Esophagus (tissue), 2 donors: ENCODE data around the gene TSPAN31. TPM values are rescaled to one million over a fixed set of nuclear protein-coding genes. Genes with fewer than 3 reads are reported as not detected.

Experiments
- H3K27ac ChIP-seq, 2 donors: one replicate each; pipeline ENCODE4 v1.5.1; 2013; ENCODE audit warnings: low read depth in 2 of 2, mild to moderate bottlenecking in 2 of 2, inconsistent platforms in 1 of 2, low read length in 1 of 2, moderate library complexity in 1 of 2
- H3K27me3 ChIP-seq, 2 donors: one replicate each; pipeline ENCODE4 v1.6.1; 2013; ENCODE audit warnings: low read length in 2 of 2, control low read depth in 1 of 2, mild to moderate bottlenecking in 1 of 2; ENCODE audit not compliant: insufficient read depth in 2 of 2, control insufficient read depth in 1 of 2
- H3K36me3 ChIP-seq, 2 donors: one replicate each; pipeline ENCODE4 v1.6.1; 2013; ENCODE audit warnings: low read length in 1 of 2; ENCODE audit not compliant: control insufficient read depth in 2 of 2, insufficient read depth in 2 of 2
- H3K4me1 ChIP-seq, 2 donors: one replicate each; pipeline ENCODE4 v1.6.1; 2013; ENCODE audit warnings: low read length in 1 of 2; ENCODE audit not compliant: control insufficient read depth in 2 of 2, insufficient read depth in 2 of 2
- H3K4me3 ChIP-seq, 2 donors: one replicate each; pipeline ENCODE4 v1.5.1; 2013; ENCODE audit warnings: low read length in 2 of 2, mild to moderate bottlenecking in 2 of 2, low read depth in 1 of 2, moderate library complexity in 1 of 2
- H3K9me3 ChIP-seq, 2 donors: one replicate each; pipeline ENCODE4 v1.6.1; 2013; ENCODE audit warnings: mild to moderate bottlenecking in 2 of 2, low read depth in 1 of 2, low read length in 1 of 2, moderate library complexity in 1 of 2; ENCODE audit not compliant: control insufficient read depth in 2 of 2, insufficient read depth in 1 of 2
- WGBS, 2 donors: extraction: QIAGEN DNeasy Blood & Tissue Kit; methylation state at CpG; one replicate each; pipeline ENCODE4 v1.1.7; 2013; 5-methylcytosine and 5-hydroxymethylcytosine counted together
- polyA plus RNA-seq, 2 donors: library from polyadenylated mRNA; stranded (reverse); fragments of 200-250 nt; gene quantifications; one replicate each; pipeline ENCODE4 v1.2.3, GENCODE V29; 2013
- donor health status: healthy with polysubstance abuse.
- donor health status: Bipolar disorder and iron deficiency.

The TSPAN31 gene
- polyA plus RNA-seq, 2 donors = 16.3 to 19.8 TPM

DNA sequence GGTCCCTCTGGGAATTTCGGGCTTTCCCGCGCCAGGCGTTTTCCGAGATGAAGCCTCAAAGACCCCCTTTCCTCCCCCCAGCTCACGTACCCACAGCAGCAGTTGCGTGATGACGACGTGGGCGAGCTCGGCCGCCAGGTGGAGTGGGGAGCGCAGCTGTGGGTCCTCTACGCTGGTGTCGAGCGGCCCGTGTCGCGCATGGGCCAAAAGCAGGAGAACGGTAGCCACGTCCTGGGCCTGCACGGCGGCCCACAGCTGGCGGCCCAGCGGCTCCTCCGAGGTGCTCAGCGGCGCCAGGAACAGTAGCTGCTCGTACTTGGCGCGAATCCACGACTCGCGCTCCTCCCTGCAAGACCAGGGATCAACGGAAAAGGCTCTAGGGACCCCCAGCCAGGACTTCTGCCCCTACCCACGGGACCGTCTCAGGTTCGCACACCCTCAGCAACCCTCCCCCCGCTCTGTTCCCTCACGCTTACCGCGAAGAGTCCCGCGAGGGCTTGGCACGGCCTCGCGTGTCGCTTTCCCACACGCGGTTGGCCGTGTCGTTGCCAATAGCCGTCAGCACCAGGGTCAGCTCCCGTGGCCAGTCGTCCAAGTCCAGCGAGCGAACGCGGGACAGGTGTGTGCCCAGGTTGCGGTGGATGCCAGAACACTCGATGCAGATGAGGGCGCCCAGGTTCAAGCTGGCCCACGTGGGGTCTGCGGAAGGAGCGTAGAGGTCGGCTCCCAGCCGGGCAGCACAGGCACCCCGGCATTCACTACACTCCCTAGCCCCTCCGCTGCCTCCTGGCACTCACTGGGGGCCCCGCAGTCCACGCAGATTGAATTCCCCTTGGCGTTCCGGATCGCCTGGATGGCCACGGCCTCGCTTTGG, 17.7 kb upstream of the TSPAN31 start:
- Histone ChIP-seq H3K4me3 (peak overlapping the region; percentile 59 to 84), H3K27me3 (no peaks in the 10 kb centered on the region), H3K4me1 (peaks cover 8 to 11% of the 10 kb centered on the region in 2 donors), H3K36me3 (no peaks in the 10 kb centered on the region), H3K27ac (peak overlapping the region; percentile 3 to 72), H3K9me3 (no peaks in the 10 kb centered on the region)
- 33 to 34% methylated on average over 76 of the region's 76 CpGs for WGBS, 2 donors

- H3K27me3 ChIP-seq = no peaks in the 10 kb centered on the region
- H3K4me1 ChIP-seq = peaks cover 8 to 11% of the 10 kb centered on the region in 2 donors
- WGBS, 2 donors = 66 to 72% methylated on average over 21 of the region's 21 CpGs
- H3K36me3 ChIP-seq = no peaks in the 10 kb centered on the region
- H3K9me3 ChIP-seq = no peaks in the 10 kb centered on the region
- H3K4me3 ChIP-seq = no peak overlapping the region
- H3K27ac ChIP-seq = no peak overlapping the region
Measured at GRCh38 chr12:57727758-57728395, 17.0 kb upstream of the TSPAN31 start.

- no peaks in the 10 kb centered on the region for H3K36me3 ChIP-seq
Measured at GRCh38 chr12:57729321-57729844, 15.5 kb upstream of the TSPAN31 start.

DNA sequence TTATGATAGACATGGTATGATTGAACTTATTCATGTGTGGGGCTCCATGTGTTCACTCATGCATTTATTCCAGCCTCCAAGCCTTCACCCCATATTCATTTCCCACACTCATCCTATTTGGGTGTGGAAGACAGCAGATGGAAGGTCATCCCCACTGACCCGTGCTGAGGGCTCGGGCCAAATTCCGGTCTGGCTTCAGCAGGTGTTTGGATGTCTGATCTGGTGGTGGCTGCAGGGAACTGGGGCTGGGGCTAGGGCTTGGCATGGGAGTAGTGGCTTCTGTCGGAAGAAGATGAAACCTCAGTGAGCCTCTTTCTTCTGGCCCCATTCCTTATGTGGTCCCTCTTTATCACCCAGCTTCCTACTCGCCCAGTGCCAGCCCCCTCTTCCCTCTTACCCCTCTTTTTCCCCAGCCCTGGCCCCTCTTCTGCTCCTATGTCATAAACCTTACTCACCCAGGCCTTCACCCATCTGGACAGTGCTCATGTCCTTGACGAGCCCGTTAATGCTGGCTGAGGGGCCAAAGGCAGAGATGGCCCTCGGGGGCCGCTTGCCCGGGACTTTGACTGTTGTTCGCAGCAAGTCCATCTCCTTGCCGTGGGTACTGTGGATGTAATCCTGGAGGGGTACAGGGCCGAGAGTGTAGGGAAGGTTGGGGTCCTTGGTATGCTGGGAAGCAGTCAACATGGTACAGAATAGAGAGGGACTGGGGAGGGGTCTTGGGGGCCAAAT, 14.3 kb upstream of the TSPAN31 start:
- Histone ChIP-seq H3K4me1 (peaks cover 8 to 11% of the 10 kb centered on the region in 2 donors), H3K27ac (no peak overlapping the region), H3K27me3 (no peaks in the 10 kb centered on the region), H3K4me3 (no peak overlapping the region), H3K36me3 (no peaks in the 10 kb centered on the region), H3K9me3 (no peaks in the 10 kb centered on the region)
- 80 to 86% methylated on average over 13 of the region's 13 CpGs for WGBS, 2 donors

More at GRCh38 chr12:57729321-57729844, 15.5 kb upstream of the TSPAN31 start:
- H3K4me3 ChIP-seq = no peak overlapping the region
- no peaks in the 10 kb centered on the region for H3K9me3 ChIP-seq
- 50 to 53% methylated on average over 5 of the region's 5 CpGs for WGBS, 2 donors
- H3K27ac ChIP-seq = no peak overlapping the region
- H3K4me1 ChIP-seq = peaks cover 8 to 11% of the 10 kb centered on the region in 2 donors
- H3K27me3 ChIP-seq = no peaks in the 10 kb centered on the region

GRCh38 chr12:57731411-57732080, 13.3 kb upstream of the TSPAN31 start:
- WGBS, 2 donors = 83 to 87% methylated on average over 19 of the region's 19 CpGs
- Histone ChIP-seq H3K9me3 (no peaks in the 10 kb centered on the region), H3K4me1 (peaks cover 8% of the 10 kb centered on the region in 2 donors), H3K27me3 (peaks cover 0 to 4% of the 10 kb centered on the region in 2 donors), H3K4me3 (no peak overlapping the region), H3K36me3 (no peaks in the 10 kb centered on the region), H3K27ac (no peak overlapping the region)

- H3K36me3 ChIP-seq = no peaks in the 10 kb centered on the region
- H3K27me3 ChIP-seq = peaks cover 0 to 8% of the 10 kb centered on the region in 2 donors
- H3K9me3 ChIP-seq = no peaks in the 10 kb centered on the region
- 74 to 82% methylated on average over 4 of the region's 4 CpGs for WGBS, 2 donors
- H3K27ac ChIP-seq = no peak overlapping the region
- H3K4me3 ChIP-seq = no peak overlapping the region
- H3K4me1 ChIP-seq = peaks cover 2 to 3% of the 10 kb centered on the region in 2 donors
Measured at GRCh38 chr12:57732270-57732669, 12.6 kb upstream of the TSPAN31 start.

DNA sequence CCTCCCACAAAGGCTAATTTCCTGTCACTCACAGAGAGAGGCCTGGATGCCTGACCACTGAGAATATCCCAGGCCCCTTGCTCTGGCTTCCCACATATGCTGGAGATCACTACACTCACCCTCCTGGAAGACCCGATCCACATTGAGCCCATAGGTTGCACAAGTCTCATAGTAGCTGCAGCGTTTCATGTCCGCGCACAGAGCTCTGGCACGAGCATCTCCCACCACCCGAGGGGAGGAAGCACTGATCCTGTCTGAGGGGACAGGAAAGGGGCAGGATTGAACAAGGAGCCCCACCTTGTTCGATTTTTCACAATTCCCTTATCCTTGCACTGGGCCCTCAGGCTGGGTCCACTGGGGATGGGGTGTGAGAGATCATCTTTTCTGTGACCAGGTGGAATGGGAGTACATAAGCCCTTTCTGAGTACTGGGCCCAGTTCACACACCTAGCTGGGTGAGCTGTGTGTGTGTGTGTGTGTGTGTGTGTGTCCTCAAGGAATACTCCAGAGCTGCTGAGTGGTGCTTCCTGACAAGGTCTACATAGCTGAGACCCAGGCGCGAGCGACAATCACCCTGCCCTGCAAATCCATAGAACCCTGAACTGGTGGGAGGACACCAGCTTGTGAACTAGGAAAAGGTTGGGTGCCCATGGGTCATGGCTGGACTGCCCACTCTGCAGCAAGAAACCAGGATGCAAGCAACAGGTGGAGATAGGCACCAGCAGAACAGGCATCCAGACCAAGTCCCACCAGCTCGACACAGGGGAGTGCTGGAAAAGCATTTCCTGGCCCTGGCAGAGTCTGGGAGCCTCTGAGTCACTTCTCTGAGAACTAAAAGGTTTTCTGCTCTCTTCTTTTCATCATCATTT, 11.9 kb upstream of the TSPAN31 start:
- H3K4me1 ChIP-seq = peaks cover 2 to 6% of the 10 kb centered on the region in 2 donors
- no peaks in the 10 kb centered on the region for H3K9me3 ChIP-seq
- 81% methylated on average over 11 of the region's 11 CpGs for WGBS, 2 donors
- peaks cover 0 to 2% of the 10 kb centered on the region in 2 donors for H3K36me3 ChIP-seq
- H3K27ac ChIP-seq = no peak overlapping the region
- peaks cover 0 to 15% of the 10 kb centered on the region in 2 donors for H3K27me3 ChIP-seq
- H3K4me3 ChIP-seq = no peak overlapping the region

- Histone ChIP-seq H3K27me3 (peaks cover 0 to 20% of the 10 kb centered on the region in 2 donors), H3K4me1 (peaks cover 6 to 7% of the 10 kb centered on the region in 2 donors), H3K27ac (no peak overlapping the region), H3K4me3 (no peak overlapping the region), H3K36me3 (peaks cover 0 to 2% of the 10 kb centered on the region in 2 donors), H3K9me3 (no peaks in the 10 kb centered on the region)
- WGBS, 2 donors = 77 to 87% methylated on average over 6 of the region's 6 CpGs
Measured at GRCh38 chr12:57733928-57734327, 10.9 kb upstream of the TSPAN31 start.
